ENCODE data around the gene TRIM44.

- TF ChIP-seq POLR2AphosphoS5 (IDR thresholded peaks at IDR 0.05; ENCODE audit: low read depth, low read length) (no peak), POLR2A (IDR thresholded peaks at IDR 0.05; ENCODE audit: low read depth, low read length) (no peak), TAF1 (IDR thresholded peaks at IDR 0.05; ENCODE audit: low read depth, low read length) (no peak), SPI1 (IDR thresholded peaks at IDR 0.05; ENCODE audit: low read depth, low read length) (no peak), PAX5 (IDR thresholded peaks at IDR 0.05; ENCODE audit: insufficient read depth, low read length, severe bottlenecking) (no peak), POU2F2 (IDR thresholded peaks at IDR 0.05; ENCODE audit: low read depth, low read length) (no peak)
These were observed 187.6 kb downstream of the TRIM44 start for GRCh38 chr11:35850191-35850590.

All from GM12891 (cell line).